Ishikawa (cell line): ENCODE data around the gene PIK3C2B.

ENCODE experiments used
- CEBPB ChIP-seq: IDR thresholded peaks from 2 replicates; pipeline ENCODE4 v1.6.1; 2012
- CREB1 ChIP-seq: IDR thresholded peaks from 2 replicates; pipeline ENCODE4 v1.6.1; 2012; ENCODE audit warnings: low read depth
- EGR1 ChIP-seq: IDR thresholded peaks from 2 replicates; pipeline ENCODE4 v1.6.1; 2012
- EP300 ChIP-seq: IDR thresholded peaks from 2 replicates; pipeline ENCODE4 v1.6.1; 2012; ENCODE audit warnings: borderline replicate concordance
- FOXM1 ChIP-seq: IDR thresholded peaks from 2 replicates; pipeline ENCODE4 v1.6.1; 2012; ENCODE audit warnings: low read depth, borderline replicate concordance
- RAD21 ChIP-seq: IDR thresholded peaks from 2 replicates; pipeline ENCODE4 v1.6.1; 2012; ENCODE audit warnings: low read depth
- REST ChIP-seq: IDR thresholded peaks from 2 replicates; pipeline ENCODE4 v1.6.1; 2012; ENCODE audit warnings: low read depth, mild to moderate bottlenecking
- TAF1 ChIP-seq: IDR thresholded peaks from 2 replicates; pipeline ENCODE4 v1.6.1; 2012; ENCODE audit warnings: low read depth, mild to moderate bottlenecking
- TCF12 ChIP-seq: IDR thresholded peaks from 2 replicates; pipeline ENCODE4 v1.6.1; 2012; ENCODE audit warnings: low read depth
- TEAD4 ChIP-seq: IDR thresholded peaks from 2 replicates; pipeline ENCODE4 v1.6.1; 2012
- YY1 ChIP-seq: IDR thresholded peaks from 2 replicates; pipeline ENCODE4 v1.6.1; 2012; ENCODE audit warnings: low read depth
- ZBTB7A ChIP-seq: IDR thresholded peaks from 2 replicates; pipeline ENCODE4 v1.6.1; 2012; ENCODE audit warnings: low read depth
- TF ChIP-seq, protein P1 (sequence below): IDR thresholded peaks from 2 replicates; pipeline ENCODE4 v1.6.1; 2012
- TF ChIP-seq, protein P2 (sequence below): IDR thresholded peaks from 2 replicates; pipeline ENCODE4 v1.6.1; 2012

PIK3C2B gene

DNA sequence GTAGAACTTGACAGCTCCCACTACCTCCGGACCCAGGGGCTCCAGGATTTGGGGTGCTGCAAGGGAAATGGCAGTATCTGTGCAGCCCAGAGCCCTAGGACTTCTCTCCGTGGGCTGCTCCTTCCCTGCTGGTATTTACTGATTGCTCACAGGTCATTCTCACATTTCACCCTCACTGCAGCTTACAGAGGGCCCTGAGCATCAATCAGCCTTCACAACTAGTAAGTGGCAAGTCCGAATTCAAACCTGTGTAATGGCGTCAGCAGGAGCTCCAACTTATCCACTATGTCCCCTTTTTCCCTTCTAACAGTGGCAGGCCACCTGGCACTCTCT lies 32.4 kb downstream of the PIK3C2B start:
- TF ChIP-seq, protein P1, sequence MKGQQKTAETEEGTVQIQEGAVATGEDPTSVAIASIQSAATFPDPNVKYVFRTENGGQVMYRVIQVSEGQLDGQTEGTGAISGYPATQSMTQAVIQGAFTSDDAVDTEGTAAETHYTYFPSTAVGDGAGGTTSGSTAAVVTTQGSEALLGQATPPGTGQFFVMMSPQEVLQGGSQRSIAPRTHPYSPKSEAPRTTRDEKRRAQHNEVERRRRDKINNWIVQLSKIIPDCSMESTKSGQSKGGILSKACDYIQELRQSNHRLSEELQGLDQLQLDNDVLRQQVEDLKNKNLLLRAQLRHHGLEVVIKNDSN, result no peak
- TF ChIP-seq CREB1, result no peak

DNA sequence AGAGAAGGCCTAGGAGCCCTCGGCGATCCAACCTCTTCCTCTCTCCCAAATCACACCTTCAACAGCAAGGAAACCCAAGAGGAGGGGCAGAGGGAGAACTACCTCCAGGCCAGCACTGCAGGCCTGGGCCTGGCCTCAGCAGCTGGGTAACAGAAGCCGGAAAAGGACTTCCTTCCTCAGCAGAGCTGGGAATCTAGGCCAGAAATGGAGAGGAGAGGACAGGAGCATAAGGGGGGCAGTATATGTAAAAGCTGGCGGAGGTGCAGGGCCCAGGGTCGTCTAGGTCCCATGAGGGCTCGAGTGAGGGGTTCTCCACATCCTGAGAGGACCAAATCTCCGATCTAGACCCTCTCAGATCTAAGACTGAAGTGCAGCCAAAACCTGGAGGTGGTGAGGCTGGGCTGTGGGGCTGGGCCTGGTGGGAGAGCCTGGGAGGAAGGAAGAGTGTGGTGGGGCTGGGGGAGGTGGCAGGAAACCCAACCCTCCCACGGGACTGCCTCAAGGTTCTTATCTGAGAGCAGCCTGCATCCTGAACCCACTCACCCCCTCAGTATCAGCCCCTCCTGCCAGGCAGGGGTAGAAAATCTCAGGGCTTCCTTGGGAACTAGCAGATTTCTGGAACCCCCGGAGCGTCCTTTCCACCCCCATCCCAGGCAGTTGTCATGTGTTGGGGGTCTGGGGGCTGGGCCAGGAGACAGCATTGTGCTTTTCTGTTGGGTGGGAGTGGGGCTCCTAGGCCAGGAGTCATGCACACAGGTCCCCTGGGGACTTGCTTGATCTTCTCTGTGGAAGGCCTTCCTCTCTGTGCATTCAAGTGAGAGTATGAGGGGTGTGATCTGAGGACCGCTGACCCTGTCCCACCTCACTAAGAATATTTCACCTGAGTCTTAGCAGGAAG lies 33.0 kb downstream of the PIK3C2B start:
- TF ChIP-seq REST (no peak), EGR1 (no peak), CEBPB (no peak), YY1 (no peak), EP300 (no peak), ZBTB7A (no peak), CREB1 (no peak), TAF1 (no peak), TEAD4 (no peak), RAD21 (no peak)
- TF ChIP-seq, protein P1, result no peak

- TF ChIP-seq EP300, result no peak
- TF ChIP-seq, protein P2, sequence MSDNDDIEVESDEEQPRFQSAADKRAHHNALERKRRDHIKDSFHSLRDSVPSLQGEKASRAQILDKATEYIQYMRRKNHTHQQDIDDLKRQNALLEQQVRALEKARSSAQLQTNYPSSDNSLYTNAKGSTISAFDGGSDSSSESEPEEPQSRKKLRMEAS, result no peak
- TF ChIP-seq, protein P1, result no peak
- no peak for TF ChIP-seq FOXM1
- TF ChIP-seq RAD21, result no peak
- TF ChIP-seq TCF12, result no peak
- no peak for TF ChIP-seq TEAD4
- no peak for TF ChIP-seq REST
- TF ChIP-seq CEBPB, result no peak
- no peak for TF ChIP-seq TAF1
Observed at GRCh38 chr1:204460346-204460745, 34.3 kb downstream of the PIK3C2B start.

DNA sequence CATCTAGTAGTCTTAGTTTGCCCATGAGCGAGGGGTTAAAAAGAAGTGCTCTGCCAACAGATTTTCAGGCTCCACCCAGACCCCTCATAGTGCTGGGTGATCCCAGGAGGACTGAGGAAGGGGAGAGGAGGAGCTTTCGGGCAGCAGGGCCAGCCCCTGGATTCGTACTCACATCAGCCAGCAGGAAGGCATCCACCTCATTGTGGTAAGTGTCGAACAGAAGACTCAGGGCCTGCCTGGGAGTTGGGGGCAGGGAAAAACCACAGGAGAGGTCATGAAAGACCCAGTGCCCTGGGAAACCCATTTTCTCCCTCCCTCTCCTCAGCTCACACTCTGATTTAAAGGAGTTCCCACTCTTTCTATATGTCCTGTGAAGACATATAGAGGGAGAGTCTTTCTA lies 34.9 kb downstream of the PIK3C2B start:
- TF ChIP-seq CREB1, result no peak
- TF ChIP-seq, protein P1, result no peak
- no peak for TF ChIP-seq TAF1
- no peak for TF ChIP-seq FOXM1
- TF ChIP-seq CEBPB, result no peak
- TF ChIP-seq TEAD4, result no peak
- TF ChIP-seq REST, result no peak

DNA sequence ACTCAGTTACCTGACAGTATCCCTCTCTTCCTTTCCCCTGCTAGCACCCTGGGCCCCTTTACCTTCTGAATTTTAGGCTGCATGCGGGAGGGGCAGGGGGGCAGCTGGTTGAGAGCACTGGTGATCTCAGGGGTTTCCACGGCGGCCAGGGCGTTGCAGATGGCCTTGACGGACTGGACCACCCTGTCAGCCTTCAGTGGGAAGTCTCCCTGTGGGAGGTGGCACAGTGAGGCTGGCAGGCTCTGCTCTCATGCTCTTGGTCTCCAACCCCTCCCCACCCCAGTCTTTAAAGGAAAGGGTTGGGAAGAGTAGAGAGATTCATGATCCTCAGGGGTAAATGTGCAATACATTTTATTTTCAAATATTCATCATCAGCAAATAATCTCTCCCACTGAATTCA lies 36.9 kb downstream of the PIK3C2B start:
- TF ChIP-seq TEAD4 (no peak), CEBPB (no peak), ZBTB7A (no peak), TAF1 (no peak), TCF12 (no peak), EGR1 (no peak), FOXM1 (no peak), YY1 (no peak), CREB1 (no peak), EP300 (no peak)
- TF ChIP-seq, protein P2, result no peak
